ENCODE data around the gene CCNYL1. TPM values are rescaled to one million over a fixed set of nuclear protein-coding genes. Genes with fewer than 3 reads are reported as not detected.

The CCNYL1 gene
- polyA plus RNA-seq, 1 donor from 2014 or later = 14.7 TPM

DNA sequence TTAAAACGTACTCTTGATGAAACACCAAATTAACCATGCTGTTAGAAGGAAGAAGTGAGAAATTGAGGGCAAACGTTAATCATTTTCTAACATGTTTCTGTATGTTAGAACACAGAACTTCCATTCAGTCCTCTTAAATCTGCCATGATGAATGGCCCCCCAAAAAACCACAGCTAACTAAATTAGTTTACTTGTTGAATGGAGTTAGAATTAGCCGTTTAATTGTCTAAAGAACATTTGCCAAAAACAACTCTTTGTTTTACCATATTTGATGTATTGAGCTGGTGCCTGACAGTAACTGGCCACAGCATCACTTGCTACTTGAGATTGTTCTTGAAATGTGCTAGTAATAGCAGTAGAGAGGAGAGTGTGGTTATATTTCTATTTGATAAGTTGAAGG is 12.7 kb downstream of the CCNYL1 start:
- H3K9me3 ChIP-seq (ENCODE audit: low read length) = no peaks in the 10 kb centered on the region
- no peak overlapping the region for H3K9ac ChIP-seq (ENCODE audit: low read length)
- H3K4me3 ChIP-seq (ENCODE audit: low read length) = no peak overlapping the region
- no peak for TF ChIP-seq EP300 (conservative IDR thresholded peaks at IDR 0.05; ENCODE audit: poor library complexity, severe bottlenecking)
- TF ChIP-seq TAF1 (IDR thresholded peaks at IDR 0.05; ENCODE audit: low read depth) = no peak
- no peak for TF ChIP-seq MXI1 (conservative IDR thresholded peaks at IDR 0.05; ENCODE audit: poor library complexity, severe bottlenecking)
- TF ChIP-seq, protein P1, sequence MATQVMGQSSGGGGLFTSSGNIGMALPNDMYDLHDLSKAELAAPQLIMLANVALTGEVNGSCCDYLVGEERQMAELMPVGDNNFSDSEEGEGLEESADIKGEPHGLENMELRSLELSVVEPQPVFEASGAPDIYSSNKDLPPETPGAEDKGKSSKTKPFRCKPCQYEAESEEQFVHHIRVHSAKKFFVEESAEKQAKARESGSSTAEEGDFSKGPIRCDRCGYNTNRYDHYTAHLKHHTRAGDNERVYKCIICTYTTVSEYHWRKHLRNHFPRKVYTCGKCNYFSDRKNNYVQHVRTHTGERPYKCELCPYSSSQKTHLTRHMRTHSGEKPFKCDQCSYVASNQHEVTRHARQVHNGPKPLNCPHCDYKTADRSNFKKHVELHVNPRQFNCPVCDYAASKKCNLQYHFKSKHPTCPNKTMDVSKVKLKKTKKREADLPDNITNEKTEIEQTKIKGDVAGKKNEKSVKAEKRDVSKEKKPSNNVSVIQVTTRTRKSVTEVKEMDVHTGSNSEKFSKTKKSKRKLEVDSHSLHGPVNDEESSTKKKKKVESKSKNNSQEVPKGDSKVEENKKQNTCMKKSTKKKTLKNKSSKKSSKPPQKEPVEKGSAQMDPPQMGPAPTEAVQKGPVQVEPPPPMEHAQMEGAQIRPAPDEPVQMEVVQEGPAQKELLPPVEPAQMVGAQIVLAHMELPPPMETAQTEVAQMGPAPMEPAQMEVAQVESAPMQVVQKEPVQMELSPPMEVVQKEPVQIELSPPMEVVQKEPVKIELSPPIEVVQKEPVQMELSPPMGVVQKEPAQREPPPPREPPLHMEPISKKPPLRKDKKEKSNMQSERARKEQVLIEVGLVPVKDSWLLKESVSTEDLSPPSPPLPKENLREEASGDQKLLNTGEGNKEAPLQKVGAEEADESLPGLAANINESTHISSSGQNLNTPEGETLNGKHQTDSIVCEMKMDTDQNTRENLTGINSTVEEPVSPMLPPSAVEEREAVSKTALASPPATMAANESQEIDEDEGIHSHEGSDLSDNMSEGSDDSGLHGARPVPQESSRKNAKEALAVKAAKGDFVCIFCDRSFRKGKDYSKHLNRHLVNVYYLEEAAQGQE (IDR thresholded peaks at IDR 0.05; ENCODE audit: borderline replicate concordance) = no peak
- no peak for TF ChIP-seq EZH2 (IDR thresholded peaks at IDR 0.05; ENCODE audit: borderline replicate concordance, insufficient read depth, low read length, poor library complexity, severe bottlenecking)
- no peak for TF ChIP-seq SMC3 (conservative IDR thresholded peaks at IDR 0.05; ENCODE audit: poor library complexity)
- no peak for TF ChIP-seq POLR2AphosphoS5 (IDR thresholded peaks at IDR 0.05)
- TF ChIP-seq, protein P2, sequence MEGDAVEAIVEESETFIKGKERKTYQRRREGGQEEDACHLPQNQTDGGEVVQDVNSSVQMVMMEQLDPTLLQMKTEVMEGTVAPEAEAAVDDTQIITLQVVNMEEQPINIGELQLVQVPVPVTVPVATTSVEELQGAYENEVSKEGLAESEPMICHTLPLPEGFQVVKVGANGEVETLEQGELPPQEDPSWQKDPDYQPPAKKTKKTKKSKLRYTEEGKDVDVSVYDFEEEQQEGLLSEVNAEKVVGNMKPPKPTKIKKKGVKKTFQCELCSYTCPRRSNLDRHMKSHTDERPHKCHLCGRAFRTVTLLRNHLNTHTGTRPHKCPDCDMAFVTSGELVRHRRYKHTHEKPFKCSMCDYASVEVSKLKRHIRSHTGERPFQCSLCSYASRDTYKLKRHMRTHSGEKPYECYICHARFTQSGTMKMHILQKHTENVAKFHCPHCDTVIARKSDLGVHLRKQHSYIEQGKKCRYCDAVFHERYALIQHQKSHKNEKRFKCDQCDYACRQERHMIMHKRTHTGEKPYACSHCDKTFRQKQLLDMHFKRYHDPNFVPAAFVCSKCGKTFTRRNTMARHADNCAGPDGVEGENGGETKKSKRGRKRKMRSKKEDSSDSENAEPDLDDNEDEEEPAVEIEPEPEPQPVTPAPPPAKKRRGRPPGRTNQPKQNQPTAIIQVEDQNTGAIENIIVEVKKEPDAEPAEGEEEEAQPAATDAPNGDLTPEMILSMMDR (IDR thresholded peaks at IDR 0.05; ENCODE audit: poor library complexity, severe bottlenecking) = no peak
- TF ChIP-seq RAD21 (conservative IDR thresholded peaks at IDR 0.05) = no peak
- no peaks in the 10 kb centered on the region for H4K20me1 ChIP-seq (ENCODE audit: insufficient read depth)
- no peak overlapping the region for H3K27ac ChIP-seq (ENCODE audit: low read length)
- H2AFZ ChIP-seq (ENCODE audit: low read depth, low read length) = no peak overlapping the region
- no peaks in the 10 kb centered on the region for H3F3A ChIP-seq (ENCODE audit: insufficient read depth, low read length, poor library complexity, severe bottlenecking)
- no peak overlapping the region for H3K4me2 ChIP-seq (ENCODE audit: low read length)
- no peaks in the 10 kb centered on the region for H3K9me2 ChIP-seq (ENCODE audit: insufficient read depth, low read length)
- peaks cover 7% of the 10 kb centered on the region for H3K36me3 ChIP-seq (ENCODE audit: insufficient read depth, low read length)
- H3K79me2 ChIP-seq (replicated peaks; ENCODE audit: insufficient read depth, low read length) = peaks cover 6% of the 10 kb centered on the region
- no peaks in the 10 kb centered on the region for H3K27me3 ChIP-seq (ENCODE audit: insufficient read depth, low read depth, low read length)

DNA sequence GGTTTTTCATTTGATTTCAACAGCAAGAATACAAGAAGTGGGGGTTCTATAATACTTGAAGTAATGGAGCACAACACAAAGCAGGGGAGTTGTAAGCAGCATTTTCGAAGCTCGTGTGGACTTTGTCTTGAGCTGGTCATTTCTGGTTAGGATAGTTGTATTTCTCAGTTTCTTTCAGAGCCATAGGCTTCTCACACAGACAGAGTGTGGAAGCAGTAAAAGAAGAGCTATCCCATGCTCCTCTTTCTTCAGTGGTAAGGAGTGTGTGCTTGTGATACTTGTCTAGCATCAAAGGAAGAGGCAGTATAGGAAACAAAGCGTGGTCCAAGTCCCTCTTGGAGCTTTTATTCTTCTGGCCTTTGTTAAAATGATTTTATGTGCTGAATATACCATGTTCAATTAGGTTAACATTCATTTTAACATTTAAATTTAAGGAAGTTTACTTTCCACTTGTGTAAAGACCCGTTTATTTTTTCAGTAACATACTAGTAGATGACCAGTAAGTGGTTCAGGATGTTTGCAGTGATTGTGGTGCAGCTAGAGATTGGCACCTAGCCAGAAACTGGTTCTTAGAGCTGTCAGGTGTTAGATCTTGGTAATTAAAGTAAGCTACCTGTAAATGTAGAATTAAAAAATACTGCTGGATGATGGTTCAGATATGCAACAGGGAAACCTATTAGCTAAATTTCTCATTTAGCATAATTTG is 14.6 kb downstream of the CCNYL1 start:
- no peak overlapping the region for H3K4me3 ChIP-seq (ENCODE audit: low read length)
- no peaks in the 10 kb centered on the region for H3F3A ChIP-seq (ENCODE audit: insufficient read depth, low read length, poor library complexity, severe bottlenecking)
- TF ChIP-seq POLR2AphosphoS5 (IDR thresholded peaks at IDR 0.05) (no peak), RAD21 (conservative IDR thresholded peaks at IDR 0.05) (no peak)
- H3K9me2 ChIP-seq (ENCODE audit: insufficient read depth, low read length) = no peaks in the 10 kb centered on the region
- no peak overlapping the region for H3K4me2 ChIP-seq (ENCODE audit: low read length)
- no peaks in the 10 kb centered on the region for H3K27me3 ChIP-seq (ENCODE audit: insufficient read depth, low read depth, low read length)
- H3K9me3 ChIP-seq (ENCODE audit: low read length) = no peaks in the 10 kb centered on the region
- no peaks in the 10 kb centered on the region for H4K20me1 ChIP-seq (ENCODE audit: insufficient read depth)
- H3K79me2 ChIP-seq (replicated peaks; ENCODE audit: insufficient read depth, low read length) = peaks cover 5% of the 10 kb centered on the region
- H3K9ac ChIP-seq (ENCODE audit: low read length) = no peak overlapping the region
- H3K27ac ChIP-seq (ENCODE audit: low read length) = no peak overlapping the region
- H2AFZ ChIP-seq (ENCODE audit: low read depth, low read length) = no peak overlapping the region
- H3K36me3 ChIP-seq (ENCODE audit: insufficient read depth, low read length) = peaks cover 10% of the 10 kb centered on the region

All from neural cell (in vitro differentiated cells).